ENCODE data around the gene FER. TPM values are rescaled to one million over a fixed set of nuclear protein-coding genes. Genes with fewer than 3 reads are reported as not detected.

FER gene
- total and polyA plus RNA-seq, 2 of the 8 experiments (the other 6 are each of a cell fraction or from before 2014, with no cell fraction given): 1.3 to 15.8 TPM

GRCh38 chr5:109164001-109164400 is 416.3 kb downstream of the FER start:
- Histone ChIP-seq H2BK12ac (ENCODE audit: low read depth, low read length) (no peak overlapping the region), H3K4me3 (ENCODE audit: extremely low read depth in 1 of 4, insufficient read depth in 2 of 4, low read depth in 3 of 4, low read length in 4 of 4) (no peak overlapping the region), H3K14ac (ENCODE audit: insufficient read length) (no peak overlapping the region), H4K8ac (ENCODE audit: extremely low read depth, insufficient read depth, low read length) (no peak overlapping the region), H3K4me1 (replicated peaks in 1 of 4; ENCODE audit: control insufficient read depth in 3 of 4, insufficient read depth in 4 of 4, low read length in 3 of 4) (0 out of 7 replicates have a peak, but pooled peaks cover 0 to 2% (median 0%) of the 10 kb centered on the region in 4 experiments), H3K23me2 (ENCODE audit: low read depth, low read length) (no peaks in the 10 kb centered on the region), H3K4ac (replicated peaks; ENCODE audit: insufficient read length, low read depth, low read length) (no peak overlapping the region), H4K5ac (ENCODE audit: insufficient read length, low read depth, low read length) (no peak overlapping the region), H2BK20ac (ENCODE audit: low read length) (no peak overlapping the region), H3K4me2 (ENCODE audit: insufficient read depth in 1 of 2, low read depth in 2 of 2, low read length in 2 of 2) (no peak overlapping the region), H3K79me1 (ENCODE audit: low read depth, low read length) (no peaks in the 10 kb centered on the region), H3K9ac (replicated peaks in 1 of 4; ENCODE audit: extremely low read depth in 1 of 4, low read depth in 3 of 4, low read length in 3 of 4) (no peak overlapping the region), H2BK120ac (replicated peaks; ENCODE audit: low read depth, low read length) (no peak overlapping the region), H3K18ac (ENCODE audit: extremely low read depth, low read length) (no peak overlapping the region), H3K36me3 (ENCODE audit: control insufficient read depth in 2 of 4, insufficient read depth in 4 of 4, low read length in 3 of 4) (no peaks in the 10 kb centered on the region), H2AK5ac (ENCODE audit: low read depth, low read length) (no peak overlapping the region), H3K23ac (ENCODE audit: insufficient read length) (no peak overlapping the region), H3K27ac (ENCODE audit: low read depth, low read length) (no peak overlapping the region), H2BK5ac (ENCODE audit: low read depth, low read length) (no peak overlapping the region), H2AFZ (ENCODE audit: low read length) (no peak overlapping the region), H3K56ac (replicated peaks; ENCODE audit: insufficient read length, low read depth, low read length) (no peak overlapping the region), H2BK15ac (ENCODE audit: low read length) (no peak overlapping the region), H3K9me3 (ENCODE audit: insufficient read depth in 2 of 2, low read depth in 1 of 2, low read length in 1 of 2) (no peaks in the 10 kb centered on the region), H4K20me1 (replicated peaks in 1 of 2; ENCODE audit: control insufficient read depth in 1 of 2, insufficient read depth in 2 of 2, low read length in 2 of 2) (no peaks in the 10 kb centered on the region), H3K79me2 (ENCODE audit: control insufficient read depth in 1 of 2, insufficient read depth in 2 of 2, low read length in 2 of 2) (no peaks in the 10 kb centered on the region), H4K91ac (replicated peaks; ENCODE audit: insufficient read length, low read length) (no peak overlapping the region), H3K27me3 (replicated peaks in 1 of 4; ENCODE audit: control insufficient read depth in 3 of 4, extremely low read depth in 1 of 4, insufficient read depth in 3 of 4, low read length in 3 of 4) (no peaks in the 10 kb centered on the region)
- ChIA-PET CTCF (ENCODE audit: partially characterized antibody) (no interaction called here), POLR2A (ENCODE audit: partially characterized antibody) (interaction anchor here (0.5 kb wide), 1 partner anchor 650 kb away, joined by 3 read pairs; no protein-coding TSS in a partner anchor)
- DNase-seq (ENCODE audit: low read depth in 1 of 2, low spot score in 2 of 2) (no peak), FAIRE-seq (no peak)
- WGBS, 2 experiments (ENCODE audit: extremely low coverage in 1 of 2, insufficient coverage in 1 of 2, insufficient read length in 1 of 2, insufficient replicate concordance in 2 of 2, low coverage in 1 of 2, low lambda C conversion rate in 2 of 2, missing lambda C conversion rate in 1 of 2): 98% methylated on average over 2 of the region's 2 CpGs; no CpG with 5 or more reads in 1 of the 2 experiments
- no peak for TF ChIP-seq NRF1 (IDR thresholded peaks at IDR 0.05; ENCODE audit: low read depth, low read length)
- TF ChIP-seq ZNF274 (IDR thresholded peaks at IDR 0.05; ENCODE audit: borderline replicate concordance, extremely low read depth, low read length): no peak
- no peak for TF ChIP-seq POU5F1 (IDR thresholded peaks at IDR 0.05; ENCODE audit: low read depth, low read length)
- TF ChIP-seq TAF7 (optimal IDR thresholded peaks at IDR 0.05; ENCODE audit: borderline replicate concordance, low read depth, low read length): no peak
- no peak for TF ChIP-seq RFX5 (IDR thresholded peaks at IDR 0.05; ENCODE audit: borderline replicate concordance, low read depth, low read length)
- no peak for TF ChIP-seq TAF1 (IDR thresholded peaks at IDR 0.05; ENCODE audit: low read depth, low read length)
- no peak for TF ChIP-seq SIN3A (conservative IDR thresholded peaks at IDR 0.05 in 1 of 2, IDR thresholded peaks at IDR 0.05 in 1 of 2; ENCODE audit: low read depth in 1 of 2, low read length in 2 of 2)
- TF ChIP-seq MAX (IDR thresholded peaks at IDR 0.05): no peak
- TF ChIP-seq RNF2 (IDR thresholded peaks at IDR 0.05; ENCODE audit: borderline replicate concordance, low read depth, low read length, missing control alignments, poor library complexity, severe bottlenecking): no peak
- TF ChIP-seq SP2 (IDR thresholded peaks at IDR 0.05; ENCODE audit: low read length): no peak
- no peak for TF ChIP-seq FOSL1 (IDR thresholded peaks at IDR 0.05; ENCODE audit: insufficient read depth, low read depth, low read length)
- no peak for TF ChIP-seq HDAC6 (IDR thresholded peaks at IDR 0.05; ENCODE audit: low read depth, low read length)
- TF ChIP-seq POLR2A (IDR thresholded peaks at IDR 0.05; ENCODE audit: control extremely low read depth in 1 of 2, low read depth in 2 of 2, low read length in 2 of 2): no peak
- TF ChIP-seq ATF3 (IDR thresholded peaks at IDR 0.05; ENCODE audit: insufficient read depth, low read depth, low read length): no peak
